Measurements from ENCODE around the gene OVCA2. TPM values are rescaled to one million over a fixed set of nuclear protein-coding genes. Genes with fewer than 3 reads are reported as not detected.

The OVCA2 gene
- polyA plus RNA-seq, 1 experiment: 56.7 TPM

DNA sequence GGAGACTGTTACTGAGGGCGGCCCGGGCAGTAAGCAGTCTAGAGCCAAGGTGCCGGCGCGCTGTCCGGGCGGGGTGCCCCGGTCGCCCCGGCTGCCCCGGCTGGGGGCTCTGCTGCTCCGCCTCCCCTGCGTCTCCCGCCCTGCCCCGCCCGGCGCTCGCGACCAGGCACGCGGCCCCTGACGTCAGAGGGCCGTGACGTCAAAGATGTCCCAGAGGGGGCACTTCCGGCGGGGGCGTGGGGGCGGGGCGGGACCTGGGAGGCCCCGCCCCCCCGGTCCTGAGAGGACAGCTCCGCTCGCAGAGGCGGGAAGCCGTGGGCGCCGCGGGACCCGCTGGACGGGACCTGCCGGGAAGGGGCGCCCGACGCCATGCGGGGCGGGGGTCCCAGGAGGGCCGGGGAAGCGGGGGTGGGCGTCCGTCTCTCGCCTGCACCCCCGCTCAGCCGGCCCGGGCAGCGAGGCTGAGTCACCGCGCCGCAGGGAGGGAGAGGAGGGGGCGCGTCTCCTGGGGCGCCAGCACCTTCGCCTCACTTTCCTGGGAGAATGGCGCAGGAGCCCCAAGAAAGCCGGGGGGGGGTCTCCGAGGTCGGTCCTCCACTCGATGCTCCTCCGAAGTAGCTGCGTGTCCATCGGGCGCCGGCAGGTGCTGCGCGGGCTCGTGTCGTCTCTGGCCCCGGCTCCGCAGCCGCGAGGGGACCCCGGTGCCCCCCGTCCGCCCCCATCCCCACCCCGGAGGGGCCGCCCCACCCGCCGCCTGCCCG is 8.7 kb downstream of the OVCA2 start:
- no peaks in the 10 kb centered on the region for H3K36me3 ChIP-seq (ENCODE audit: control insufficient read depth, insufficient read depth, low read length)
- ChIA-PET POLR2A (no interaction called here), CTCF (interaction anchor here (2.4 kb wide), 1 partner anchor 195 kb away, joined by 27 read pairs; no protein-coding TSS in a partner anchor)
- no peak for DNase-seq (ENCODE audit: low read depth)
- H3K27me3 ChIP-seq (ENCODE audit: control insufficient read depth, insufficient read depth, low read length): no peaks in the 10 kb centered on the region
- TF ChIP-seq, protein P1, sequence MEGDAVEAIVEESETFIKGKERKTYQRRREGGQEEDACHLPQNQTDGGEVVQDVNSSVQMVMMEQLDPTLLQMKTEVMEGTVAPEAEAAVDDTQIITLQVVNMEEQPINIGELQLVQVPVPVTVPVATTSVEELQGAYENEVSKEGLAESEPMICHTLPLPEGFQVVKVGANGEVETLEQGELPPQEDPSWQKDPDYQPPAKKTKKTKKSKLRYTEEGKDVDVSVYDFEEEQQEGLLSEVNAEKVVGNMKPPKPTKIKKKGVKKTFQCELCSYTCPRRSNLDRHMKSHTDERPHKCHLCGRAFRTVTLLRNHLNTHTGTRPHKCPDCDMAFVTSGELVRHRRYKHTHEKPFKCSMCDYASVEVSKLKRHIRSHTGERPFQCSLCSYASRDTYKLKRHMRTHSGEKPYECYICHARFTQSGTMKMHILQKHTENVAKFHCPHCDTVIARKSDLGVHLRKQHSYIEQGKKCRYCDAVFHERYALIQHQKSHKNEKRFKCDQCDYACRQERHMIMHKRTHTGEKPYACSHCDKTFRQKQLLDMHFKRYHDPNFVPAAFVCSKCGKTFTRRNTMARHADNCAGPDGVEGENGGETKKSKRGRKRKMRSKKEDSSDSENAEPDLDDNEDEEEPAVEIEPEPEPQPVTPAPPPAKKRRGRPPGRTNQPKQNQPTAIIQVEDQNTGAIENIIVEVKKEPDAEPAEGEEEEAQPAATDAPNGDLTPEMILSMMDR (IDR thresholded peaks at IDR 0.05; ENCODE audit: insufficient read depth, low read depth, low read length): no peak
- peak overlapping the region; percentile 55 for H3K4me3 ChIP-seq (ENCODE audit: low read depth, low read length)

DNA sequence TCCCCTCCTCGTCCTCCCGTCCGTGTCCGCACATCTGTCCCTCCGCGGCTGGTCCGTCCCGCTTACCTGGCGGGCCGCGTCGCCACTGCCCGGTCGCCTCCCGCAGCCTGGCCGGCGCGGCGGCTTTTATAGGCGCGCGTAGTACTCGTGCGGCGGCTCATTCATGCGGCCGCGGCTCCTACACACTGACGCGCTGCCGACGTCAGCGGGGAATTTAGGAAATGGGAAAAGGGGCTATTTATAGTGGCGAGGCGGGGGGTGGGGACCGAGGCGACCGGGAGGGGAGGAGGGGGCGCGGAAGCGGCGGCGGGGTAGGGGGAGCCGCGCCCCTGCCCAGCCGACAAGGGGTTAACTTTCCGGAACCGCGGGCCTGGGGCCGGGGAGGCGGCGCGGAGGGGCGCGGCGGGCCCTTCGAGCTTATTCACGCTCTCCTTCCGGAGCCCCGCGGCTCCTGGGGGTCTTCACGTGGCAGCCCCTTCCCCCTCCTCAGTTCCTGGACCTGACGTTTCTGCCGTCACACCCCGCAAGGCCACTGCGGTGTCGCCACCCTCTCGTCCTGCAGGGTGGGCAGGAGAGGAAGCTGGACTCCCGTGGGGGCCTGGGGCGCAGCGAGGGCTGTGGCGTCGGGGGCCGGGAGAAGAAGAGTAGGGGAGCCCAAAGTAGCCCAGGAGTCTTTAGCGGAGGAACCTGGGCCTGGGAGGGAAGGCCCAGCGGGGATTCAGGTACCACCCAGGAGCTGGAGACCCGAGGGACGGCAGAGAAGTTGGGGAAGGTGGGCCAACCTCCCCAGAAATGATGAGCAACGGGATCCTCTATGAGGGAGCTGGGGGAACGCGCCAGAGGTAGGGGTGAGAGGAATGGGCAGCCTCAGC is 9.5 kb downstream of the OVCA2 start:
- H3K27me3 ChIP-seq (ENCODE audit: control insufficient read depth, insufficient read depth, low read length): no peaks in the 10 kb centered on the region
- ChIA-PET CTCF (interaction anchor here (0.7 to 2.4 kb wide), 4 partner anchors 142 to 303 kb away, joined by 3 to 27 read pairs (median 3); no protein-coding TSS in a partner anchor), POLR2A (no interaction called here)
- DNase-seq (ENCODE audit: low read depth): no peak
- TF ChIP-seq, protein P1 (IDR thresholded peaks at IDR 0.05; ENCODE audit: insufficient read depth, low read depth, low read length): no peak
- H3K4me3 ChIP-seq (ENCODE audit: low read depth, low read length): peak overlapping the region; percentile 55
- no peaks in the 10 kb centered on the region; the same call in 1 of the 2 replicates for H3K36me3 ChIP-seq (ENCODE audit: control insufficient read depth, insufficient read depth, low read length)

DNA sequence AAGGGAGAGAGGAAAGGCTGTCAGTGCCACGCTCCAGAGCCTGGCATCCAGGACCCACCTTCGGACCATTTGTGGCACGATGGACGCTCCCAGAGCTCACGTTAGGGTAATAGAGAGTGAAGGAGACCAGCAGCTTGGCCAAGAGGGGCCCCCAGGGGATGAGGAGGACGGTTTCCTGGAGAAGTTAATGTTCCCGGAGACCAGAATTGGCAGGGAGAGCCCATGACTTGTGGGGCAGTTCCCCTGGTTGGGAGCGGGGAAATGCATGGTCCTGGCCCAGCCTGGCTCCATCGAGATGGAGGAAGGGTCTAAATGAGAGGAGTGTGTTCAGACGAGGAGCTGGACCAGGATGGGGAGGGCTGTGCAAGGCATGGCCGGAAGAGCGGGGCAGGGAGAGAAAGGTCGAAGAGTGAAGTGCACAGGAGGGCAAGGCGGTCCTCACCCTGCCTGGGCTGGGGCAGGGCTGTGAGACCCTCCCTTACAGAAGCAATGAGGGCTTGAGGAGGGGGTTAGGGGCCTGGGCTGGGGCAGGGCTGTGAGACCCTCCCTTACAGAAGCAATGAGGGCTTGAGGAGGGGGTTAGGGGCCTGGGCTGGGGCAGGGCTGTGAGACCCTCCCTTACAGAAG is 10.2 kb downstream of the OVCA2 start:
- TF ChIP-seq, protein P1 (IDR thresholded peaks at IDR 0.05; ENCODE audit: insufficient read depth, low read depth, low read length): no peak
- DNase-seq (ENCODE audit: low read depth): no peak
- Histone ChIP-seq H3K27me3 (ENCODE audit: control insufficient read depth, insufficient read depth, low read length) (no peaks in the 10 kb centered on the region), H3K36me3 (ENCODE audit: control insufficient read depth, insufficient read depth, low read length) (peaks cover 5% of the 10 kb centered on the region), H3K4me3 (ENCODE audit: low read depth, low read length) (no peak overlapping the region)
- ChIA-PET POLR2A (no interaction called here), CTCF (interaction anchor here (0.7 to 2.4 kb wide), 4 partner anchors 143 to 302 kb away, joined by 3 to 27 read pairs (median 3); no protein-coding TSS in a partner anchor)

DNA sequence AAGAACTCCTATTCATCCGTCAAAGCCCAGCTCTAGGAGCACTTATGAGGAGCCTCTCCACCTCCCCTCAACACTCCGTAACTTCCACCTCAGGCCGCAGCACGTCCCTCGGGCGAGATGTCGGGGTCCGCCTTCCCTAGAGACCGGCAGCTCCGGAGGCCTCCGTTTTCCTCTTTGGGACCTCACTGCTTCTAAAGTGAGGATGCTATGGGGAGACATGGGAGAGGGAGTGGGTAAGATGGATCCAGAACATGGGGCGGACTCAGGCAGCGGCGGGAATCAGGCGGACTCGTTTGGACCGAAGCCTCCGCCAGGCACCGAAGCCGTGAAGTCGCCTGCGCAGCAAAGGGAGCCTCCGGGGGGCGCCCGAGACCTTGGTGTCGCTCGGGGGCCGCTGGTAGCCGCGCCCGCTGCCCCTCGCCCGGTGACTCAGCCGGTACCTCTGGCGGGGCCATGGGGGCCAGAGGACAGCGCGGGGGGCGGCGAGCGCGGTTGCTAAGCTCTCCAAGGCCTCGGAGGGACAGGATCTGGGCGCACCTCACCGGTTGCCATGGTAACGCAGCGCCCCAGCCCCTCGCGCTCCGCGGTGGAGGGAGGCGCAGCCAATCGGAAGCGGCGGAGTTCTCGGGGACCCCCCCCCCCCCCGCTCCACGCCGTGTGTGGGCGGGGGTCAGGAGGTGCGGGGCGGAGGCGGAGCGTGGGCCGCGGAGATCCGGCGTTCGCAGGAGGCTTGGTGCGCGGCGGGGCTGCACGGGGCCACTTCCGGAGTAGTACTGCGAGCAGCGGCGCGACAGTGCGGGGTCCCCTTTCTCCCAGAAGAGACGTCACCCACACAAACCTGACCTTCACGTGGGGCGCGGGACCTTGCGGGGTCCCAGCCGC is 11.8 kb downstream of the OVCA2 start:
- Histone ChIP-seq H3K4me3 (ENCODE audit: low read depth, low read length) (peak overlapping the region; percentile 79), H3K27me3 (ENCODE audit: control insufficient read depth, insufficient read depth, low read length) (no peaks in the 10 kb centered on the region), H3K36me3 (ENCODE audit: control insufficient read depth, insufficient read depth, low read length) (peaks cover 13% of the 10 kb centered on the region)
- TF ChIP-seq, protein P1 (IDR thresholded peaks at IDR 0.05; ENCODE audit: insufficient read depth, low read depth, low read length): peak; percentile 70
- DNase-seq (ENCODE audit: low read depth): no peak
- ChIA-PET POLR2A (no interaction called here), CTCF (interaction anchor here (0.5 to 9.7 kb wide), 39 partner anchors 11 to 362 kb away, joined by 3 to 310 read pairs (median 7); partner anchors contain the start of genes SMG6, SRR and TSR1)
